K562 (cell line): ENCODE results near the gene TMED6. TPM values are rescaled to one million over a fixed set of nuclear protein-coding genes. Genes with fewer than 3 reads are reported as not detected.
A peak's percentile ranks its signal among the peaks of the same experiment; 100 is the strongest.

Experiments
- ATAC-seq: fragments of 200-7000 bp; cut with Tn5 transposase; 3 replicates; pipeline ENCODE4 v1.9.1; 2020; ENCODE audit warnings: moderate library complexity
- BruUV-seq: library from RNA; stranded (reverse); fragments of 400-500 nt; replicated peaks from 2 replicates; lab custom pipeline; 2021; lab: Mats Ljungman, UMichigan
- CTCF ChIA-PET: fragments of 300-600 bp; formaldehyde crosslinking; extraction: SDS; loops from one replicate; lab custom pipeline; 2021; ENCODE audit warnings: low intra/inter-chr PET ratio; lab: Yijun Ruan, JAX
- POLR2A ChIA-PET: fragments of 300-600, 350-650 bp; sonication (Branson Sonifier 250); formaldehyde crosslinking; extraction: SDS; loops from one replicate; lab custom pipeline; 2021; ENCODE audit warnings: antibody characterized with exemption, inconsistent platforms; lab: Yijun Ruan, JAX
- DNase-seq, 4 experiments: peaks; one replicate each; pipeline versions ENCODE4 v3.0.0 to v3.0.0-alpha.2; 2011 to 2018; ENCODE audit warnings: low spot score in 3 of 4, mixed read lengths in 3 of 4; ENCODE audit errors: extremely low read depth in 1 of 4
- FAIRE-seq: peaks from 2 replicates; lab custom pipeline; 2011; peaks lifted over from hg19 to GRCh38; lab: Jason Lieb, UNC
- H2AFZ ChIP-seq: 2 replicates; pipeline ENCODE4 v1.6.0; 2011; ENCODE audit warnings: low read depth, low read length, control low read depth, inconsistent platforms
- H3K27ac ChIP-seq: fragments of 200-600 bp; 3 replicates; pipeline ENCODE4 v1.8.0; 2011; ENCODE audit warnings: low read depth, mild to moderate bottlenecking, control low read depth, inconsistent platforms, low read length, moderate library complexity, mixed read lengths; ENCODE audit errors: extremely low read depth
- H3K27me3 ChIP-seq, 2 experiments: fragments of 300-600 bp in 1 of 2; 2 replicates in 1 of 2; 3 replicates in 1 of 2; pipeline versions ENCODE4 v1.6.0 to v1.8.0; 2011; ENCODE audit warnings: inconsistent platforms in 2 of 2, low read length in 2 of 2, mild to moderate bottlenecking in 1 of 2, mixed read lengths in 1 of 2, moderate library complexity in 1 of 2; ENCODE audit not compliant: control insufficient read depth in 2 of 2, insufficient read depth in 2 of 2
- H3K36me3 ChIP-seq: fragments of 300-600 bp; 3 replicates; pipeline ENCODE4 v1.8.0; 2011; ENCODE audit warnings: mild to moderate bottlenecking, low read length, inconsistent platforms; ENCODE audit not compliant: control insufficient read depth, insufficient read depth
- H3K4me1 ChIP-seq, 2 experiments: fragments of 200-600 bp in 1 of 2; replicated peaks in 1 of 2; 2 replicates in 1 of 2; 3 replicates in 1 of 2; pipeline versions ENCODE4 v1.5.1 to v1.8.0; 2011; ENCODE audit warnings: inconsistent platforms in 2 of 2, low read length in 2 of 2, mild to moderate bottlenecking in 1 of 2, mixed read lengths in 1 of 2, moderate library complexity in 1 of 2; ENCODE audit not compliant: control insufficient read depth in 2 of 2, insufficient read depth in 2 of 2
- H3K4me2 ChIP-seq: 2 replicates; pipeline ENCODE4 v1.6.1; 2011; ENCODE audit warnings: low read length, control low read depth, inconsistent platforms, mixed read lengths; ENCODE audit not compliant: insufficient read depth
- H3K4me3 ChIP-seq: fragments of 200-600 bp; sonication (generic), shearing (Covaris generic); 2 replicates; pipeline ENCODE4 v1.5.1; 2016; ENCODE audit warnings: control low read depth, inconsistent platforms
- H3K79me2 ChIP-seq: fragments of 200-600 bp; 3 replicates; pipeline ENCODE4 v1.8.0; 2011; ENCODE audit warnings: low read length, inconsistent platforms; ENCODE audit not compliant: control insufficient read depth, insufficient read depth
- H3K9ac ChIP-seq, 2 experiments: 2 replicates each; pipeline versions ENCODE4 v1.6.0 to v1.6.1; 2011; ENCODE audit warnings: low read depth in 2 of 2, low read length in 2 of 2, control low read depth in 1 of 2, inconsistent platforms in 1 of 2, mild to moderate bottlenecking in 1 of 2, mixed read lengths in 1 of 2; ENCODE audit not compliant: insufficient read depth in 1 of 2
- H3K9me1 ChIP-seq: one replicate; pipeline ENCODE4 v1.6.0; 2011; ENCODE audit warnings: inconsistent platforms, mild to moderate bottlenecking, low read length, moderate library complexity; ENCODE audit not compliant: control insufficient read depth, insufficient read depth
- H3K9me3 ChIP-seq: replicated peaks from 2 replicates; pipeline ENCODE4 v1.5.1; 2011; ENCODE audit warnings: low read depth, low read length, inconsistent platforms; ENCODE audit not compliant: control insufficient read depth, insufficient read depth
- H4K20me1 ChIP-seq: replicated peaks from 2 replicates; pipeline ENCODE4 v1.6.1; 2011; ENCODE audit warnings: low read length, inconsistent platforms, mixed read lengths; ENCODE audit not compliant: control insufficient read depth, insufficient read depth
- HDAC2 ChIP-seq: fragments of 450-650 bp; IDR thresholded peaks from 2 replicates; pipeline ENCODE4 v1.6.1; 2016; ENCODE audit warnings: mild to moderate bottlenecking
- RCOR1 ChIP-seq, 2 experiments: IDR thresholded peaks; 2 replicates each; pipeline ENCODE4 v1.6.1; 2012; ENCODE audit warnings: low read depth in 2 of 2, low read length in 2 of 2, borderline replicate concordance in 1 of 2, improper control_type of control experiment in 1 of 2
- WGBS: fragments of 100-300 bp; shearing (Covaris generic); methylation state at CpG from one replicate; pipeline ENCODE4 v1.1.6; 2016; ENCODE audit warnings: low coverage, mixed read lengths; ENCODE audit not compliant: insufficient coverage; ENCODE audit errors: missing lambda C conversion rate; 5-methylcytosine and 5-hydroxymethylcytosine counted together
- in situ Hi-C: fragments of 300-500 bp; cut with MboI; formaldehyde crosslinking; loops from 4 replicates; pipeline ENCODE4 v1.15.0; 2018; ENCODE audit warnings: inconsistent platforms, mixed read lengths
- intact Hi-C: fragments of 100-400 bp; cut with micrococcal nuclease; formaldehyde crosslinking; loops from 2 replicates; pipeline ENCODE4 v1.14.2; 2022
- polyA plus RNA-seq, 8 experiments: library from polyadenylated mRNA; depleted of rRNA in 4 of 8; stranded (reverse) in 5 of 8; unstranded in 3 of 8; fragments of >200 nt; fragmentation: Nextera tagmentation in 2 of 8; fragmentation: Illumina TruSeq in 1 of 8; extraction: Ambion mirVana in 2 of 8; extraction: Trizol in 1 of 8; gene quantifications; 2 replicates each; pipeline versions ENCODE4 v1.2.1 to v1.2.3, GENCODE V29; 2011 to 2014; ENCODE audit warnings: inconsistent platforms in 1 of 8, missing spikeins in 1 of 8
- total RNA-seq, 7 experiments: library from RNA; depleted of rRNA in 6 of 7; stranded (reverse); fragments of >200 nt in 6 of 7; fragmentation: Illumina TruSeq in 2 of 7; extraction: Trizol in 2 of 7; gene quantifications; 2 replicates each; pipeline versions ENCODE4 v1.2.1 to v1.2.3, GENCODE V29; 2011 to 2021; ENCODE audit warnings: low replicate concordance in 1 of 7
- TF ChIP-seq, protein P1 (sequence below): sonication (generic); formaldehyde crosslinking; IDR thresholded peaks from 2 replicates; pipeline ENCODE4 v1.8.0; 2022; ENCODE audit warnings: mild to moderate bottlenecking, low read depth, missing genetic modification reagents
- TF ChIP-seq, protein P2 (sequence below), 2 experiments: fragments of 450-650 bp; conservative IDR thresholded peaks; 2 replicates each; pipeline ENCODE4 v1.6.1; 2017; ENCODE audit warnings: mild to moderate bottlenecking in 2 of 2, moderate library complexity in 2 of 2
- TF ChIP-seq, protein P3 (sequence below), 2 experiments: fragments of 450-650 bp in 1 of 2; sonication (generic) in 1 of 2; formaldehyde crosslinking in 1 of 2; IDR thresholded peaks; 2 replicates each; pipeline versions ENCODE4 v1.7.1 to v1.9.0; 2016 to 2022; ENCODE audit warnings: inconsistent platforms in 1 of 2, mild to moderate bottlenecking in 1 of 2, missing genetic modification reagents in 1 of 2
- TF ChIP-seq, protein P4 (sequence below): fragments of 450-650 bp; IDR thresholded peaks from 2 replicates; pipeline ENCODE4 v1.6.1; 2016; ENCODE audit warnings: borderline replicate concordance

Gene TMED6
- total and polyA plus RNA-seq, 9 of the 15 experiments (the other 6 are each of a cell fraction or from before 2014, with no cell fraction given) = 0.14 to 0.45 (median 0.25) TPM; not detected in 2

DNA sequence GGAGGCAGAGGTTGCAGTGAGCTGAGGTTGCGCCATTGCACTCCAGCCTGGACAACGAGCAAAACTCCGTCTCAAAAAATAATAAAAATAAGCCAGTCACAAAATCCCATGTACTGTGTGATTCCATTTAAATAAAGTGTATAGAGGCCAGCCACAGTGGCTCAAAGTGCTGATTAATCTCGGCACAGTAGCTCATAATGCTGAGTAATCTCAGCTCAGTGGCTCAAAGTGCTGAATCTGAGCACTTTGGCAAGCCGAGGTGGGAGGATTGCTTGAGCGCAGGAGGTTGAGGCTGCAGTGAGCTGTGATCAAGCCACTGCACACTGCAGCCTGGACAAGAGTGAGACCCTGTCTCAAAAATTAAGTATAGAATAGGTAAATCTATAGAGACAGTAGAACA is 4.9 kb downstream of the TMED6 start:
- H3K27ac ChIP-seq = no peak overlapping the region
- H3K9ac ChIP-seq = no peak overlapping the region
- ChIA-PET POLR2A (interaction anchor here (0.6 to 1.5 kb wide), 5 partner anchors 18 to 646 kb away, joined by 3 read pairs; no protein-coding TSS in a partner anchor), CTCF (interaction anchor here (0.5 kb wide), 1 partner anchor 250 kb away, joined by 3 read pairs; no protein-coding TSS in a partner anchor)
- no peaks in the 10 kb centered on the region for H3K9me3 ChIP-seq
- H3K36me3 ChIP-seq = peaks cover 34% of the 10 kb centered on the region
- in situ Hi-C loops (no loop called here), intact Hi-C loops (no loop called here)
- H4K20me1 ChIP-seq = peaks cover 4% of the 10 kb centered on the region; the same call in 1 of the 2 replicates
- H3K27me3 ChIP-seq = no peaks in the 10 kb centered on the region
- H3K9me1 ChIP-seq = no peaks in the 10 kb centered on the region
- H3K4me2 ChIP-seq = no peak overlapping the region
- DNase-seq (peak in 1 of 4 experiments; percentile 41), ATAC-seq (peak; percentile 72), FAIRE-seq (peak; percentile 73)
- no peaks in the 10 kb centered on the region; a peak in 1 of 5 replicates for H3K4me1 ChIP-seq
- BruUV-seq = no TSS peak
- H3K4me3 ChIP-seq = no peak overlapping the region
- WGBS = 31% methylated on average over 6 of the region's 6 CpGs
- H3K79me2 ChIP-seq = peaks cover 8% of the 10 kb centered on the region
- H2AFZ ChIP-seq = no peak overlapping the region
- 0 out of 2 replicates have a peak, but pooled peaks have one; percentile 30 for TF ChIP-seq HDAC2
- TF ChIP-seq, protein P1, sequence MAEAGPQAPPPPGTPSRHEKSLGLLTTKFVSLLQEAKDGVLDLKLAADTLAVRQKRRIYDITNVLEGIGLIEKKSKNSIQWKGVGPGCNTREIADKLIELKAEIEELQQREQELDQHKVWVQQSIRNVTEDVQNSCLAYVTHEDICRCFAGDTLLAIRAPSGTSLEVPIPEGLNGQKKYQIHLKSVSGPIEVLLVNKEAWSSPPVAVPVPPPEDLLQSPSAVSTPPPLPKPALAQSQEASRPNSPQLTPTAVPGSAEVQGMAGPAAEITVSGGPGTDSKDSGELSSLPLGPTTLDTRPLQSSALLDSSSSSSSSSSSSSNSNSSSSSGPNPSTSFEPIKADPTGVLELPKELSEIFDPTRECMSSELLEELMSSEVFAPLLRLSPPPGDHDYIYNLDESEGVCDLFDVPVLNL (CRISPR knock-in tag) = no peak
- TF ChIP-seq, protein P2, sequence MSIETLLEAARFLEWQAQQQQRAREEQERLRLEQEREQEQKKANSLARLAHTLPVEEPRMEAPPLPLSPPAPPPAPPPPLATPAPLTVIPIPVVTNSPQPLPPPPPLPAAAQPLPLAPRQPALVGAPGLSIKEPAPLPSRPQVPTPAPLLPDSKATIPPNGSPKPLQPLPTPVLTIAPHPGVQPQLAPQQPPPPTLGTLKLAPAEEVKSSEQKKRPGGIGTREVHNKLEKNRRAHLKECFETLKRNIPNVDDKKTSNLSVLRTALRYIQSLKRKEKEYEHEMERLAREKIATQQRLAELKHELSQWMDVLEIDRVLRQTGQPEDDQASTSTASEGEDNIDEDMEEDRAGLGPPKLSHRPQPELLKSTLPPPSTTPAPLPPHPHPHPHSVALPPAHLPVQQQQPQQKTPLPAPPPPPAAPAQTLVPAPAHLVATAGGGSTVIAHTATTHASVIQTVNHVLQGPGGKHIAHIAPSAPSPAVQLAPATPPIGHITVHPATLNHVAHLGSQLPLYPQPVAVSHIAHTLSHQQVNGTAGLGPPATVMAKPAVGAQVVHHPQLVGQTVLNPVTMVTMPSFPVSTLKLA (conservative IDR thresholded peaks at IDR 0.05) = no peak
- TF ChIP-seq, protein P3, sequence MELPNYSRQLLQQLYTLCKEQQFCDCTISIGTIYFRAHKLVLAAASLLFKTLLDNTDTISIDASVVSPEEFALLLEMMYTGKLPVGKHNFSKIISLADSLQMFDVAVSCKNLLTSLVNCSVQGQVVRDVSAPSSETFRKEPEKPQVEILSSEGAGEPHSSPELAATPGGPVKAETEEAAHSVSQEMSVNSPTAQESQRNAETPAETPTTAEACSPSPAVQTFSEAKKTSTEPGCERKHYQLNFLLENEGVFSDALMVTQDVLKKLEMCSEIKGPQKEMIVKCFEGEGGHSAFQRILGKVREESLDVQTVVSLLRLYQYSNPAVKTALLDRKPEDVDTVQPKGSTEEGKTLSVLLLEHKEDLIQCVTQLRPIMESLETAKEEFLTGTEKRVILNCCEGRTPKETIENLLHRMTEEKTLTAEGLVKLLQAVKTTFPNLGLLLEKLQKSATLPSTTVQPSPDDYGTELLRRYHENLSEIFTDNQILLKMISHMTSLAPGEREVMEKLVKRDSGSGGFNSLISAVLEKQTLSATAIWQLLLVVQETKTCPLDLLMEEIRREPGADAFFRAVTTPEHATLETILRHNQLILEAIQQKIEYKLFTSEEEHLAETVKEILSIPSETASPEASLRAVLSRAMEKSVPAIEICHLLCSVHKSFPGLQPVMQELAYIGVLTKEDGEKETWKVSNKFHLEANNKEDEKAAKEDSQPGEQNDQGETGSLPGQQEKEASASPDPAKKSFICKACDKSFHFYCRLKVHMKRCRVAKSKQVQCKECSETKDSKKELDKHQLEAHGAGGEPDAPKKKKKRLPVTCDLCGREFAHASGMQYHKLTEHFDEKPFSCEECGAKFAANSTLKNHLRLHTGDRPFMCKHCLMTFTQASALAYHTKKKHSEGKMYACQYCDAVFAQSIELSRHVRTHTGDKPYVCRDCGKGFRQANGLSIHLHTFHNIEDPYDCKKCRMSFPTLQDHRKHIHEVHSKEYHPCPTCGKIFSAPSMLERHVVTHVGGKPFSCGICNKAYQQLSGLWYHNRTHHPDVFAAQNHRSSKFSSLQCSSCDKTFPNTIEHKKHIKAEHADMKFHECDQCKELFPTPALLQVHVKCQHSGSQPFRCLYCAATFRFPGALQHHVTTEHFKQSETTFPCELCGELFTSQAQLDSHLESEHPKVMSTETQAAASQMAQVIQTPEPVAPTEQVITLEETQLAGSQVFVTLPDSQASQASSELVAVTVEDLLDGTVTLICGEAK (IDR thresholded peaks at IDR 0.05) = no peak
- TF ChIP-seq, protein P3 (CRISPR knock-in tag; IDR thresholded peaks at IDR 0.05) = no peak
- peak in 1 of 2 experiments; percentile 84; a peak in 2 of 4 replicates for TF ChIP-seq RCOR1 (IDR thresholded peaks at IDR 0.05; ENCODE audit: borderline replicate concordance in 1 of 2, low read depth in 2 of 2, low read length in 2 of 2)
- TF ChIP-seq, protein P4, sequence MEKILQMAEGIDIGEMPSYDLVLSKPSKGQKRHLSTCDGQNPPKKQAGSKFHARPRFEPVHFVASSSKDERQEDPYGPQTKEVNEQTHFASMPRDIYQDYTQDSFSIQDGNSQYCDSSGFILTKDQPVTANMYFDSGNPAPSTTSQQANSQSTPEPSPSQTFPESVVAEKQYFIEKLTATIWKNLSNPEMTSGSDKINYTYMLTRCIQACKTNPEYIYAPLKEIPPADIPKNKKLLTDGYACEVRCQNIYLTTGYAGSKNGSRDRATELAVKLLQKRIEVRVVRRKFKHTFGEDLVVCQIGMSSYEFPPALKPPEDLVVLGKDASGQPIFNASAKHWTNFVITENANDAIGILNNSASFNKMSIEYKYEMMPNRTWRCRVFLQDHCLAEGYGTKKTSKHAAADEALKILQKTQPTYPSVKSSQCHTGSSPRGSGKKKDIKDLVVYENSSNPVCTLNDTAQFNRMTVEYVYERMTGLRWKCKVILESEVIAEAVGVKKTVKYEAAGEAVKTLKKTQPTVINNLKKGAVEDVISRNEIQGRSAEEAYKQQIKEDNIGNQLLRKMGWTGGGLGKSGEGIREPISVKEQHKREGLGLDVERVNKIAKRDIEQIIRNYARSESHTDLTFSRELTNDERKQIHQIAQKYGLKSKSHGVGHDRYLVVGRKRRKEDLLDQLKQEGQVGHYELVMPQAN = no peak
